ENCODE data around the gene PLB1. TPM values are rescaled to one million over a fixed set of nuclear protein-coding genes. Genes with fewer than 3 reads are reported as not detected.

The PLB1 gene
- total RNA-seq, 5 donors from 2014 or later (not counting 1 experiment from before 2014, with no cell fraction given), result 0.07 to 2.5 (median 0.58) TPM

- no peak overlapping the region for H3K27ac Mint-ChIP-seq
- WGBS (ENCODE audit: insufficient coverage), result 90% methylated on average over 6 of the region's 11 CpGs
- ChIA-PET POLR2A (no interaction called here), CTCF (no interaction called here)
- H3K27me3 ChIP-seq (replicated peaks in 1 of 2; ENCODE audit: control insufficient read depth in 2 of 2, extremely low read depth in 1 of 2, insufficient read depth in 2 of 2, low read length in 1 of 2), result peaks cover 0 to 47% of the 10 kb centered on the region in 2 experiments
- no peaks in the 10 kb centered on the region for H3K36me3 ChIP-seq (ENCODE audit: control insufficient read depth in 2 of 2, extremely low read depth in 1 of 2, insufficient read depth in 1 of 2, low read length in 1 of 2)
- DNase-seq (no peak), ATAC-seq (replicated peaks in 1 of 4) (no peak)
- H3K4me3 ChIP-seq (ENCODE audit: control insufficient read depth in 1 of 2, extremely low read depth in 1 of 2, low read length in 1 of 2), result no peak overlapping the region
- peaks cover 53 to 56% of the 10 kb centered on the region in 2 donors for H3K27me3 Mint-ChIP-seq
- H3K9me3 ChIP-seq, result no peaks in the 10 kb centered on the region
- H3K4me1 ChIP-seq (ENCODE audit: control insufficient read depth in 1 of 2, extremely low read depth in 1 of 2, insufficient read depth in 2 of 2, low read length in 2 of 2), result no peaks in the 10 kb centered on the region
- H3K36me3 Mint-ChIP-seq, result no peaks in the 10 kb centered on the region
- H3K4me1 Mint-ChIP-seq, result no peaks in the 10 kb centered on the region
- H3K4me3 Mint-ChIP-seq, result no peak overlapping the region
- H3K9me3 Mint-ChIP-seq, result no peaks in the 10 kb centered on the region
- H3K27ac ChIP-seq (ENCODE audit: low read length), result no peak overlapping the region
Measured at GRCh38 chr2:28522481-28522880, 26.6 kb downstream of the PLB1 start.

GRCh38 chr2:28523902-28524301 is 28.0 kb downstream of the PLB1 start:
- Histone ChIP-seq H3K27me3 (replicated peaks in 1 of 2; ENCODE audit: control insufficient read depth in 2 of 2, extremely low read depth in 1 of 2, insufficient read depth in 2 of 2, low read length in 1 of 2) (peaks cover 0 to 46% of the 10 kb centered on the region in 2 experiments), H3K36me3 (ENCODE audit: control insufficient read depth in 2 of 2, extremely low read depth in 1 of 2, insufficient read depth in 1 of 2, low read length in 1 of 2) (no peaks in the 10 kb centered on the region), H3K4me3 (ENCODE audit: control insufficient read depth in 1 of 2, extremely low read depth in 1 of 2, low read length in 1 of 2) (no peak overlapping the region), H3K9me3 (no peaks in the 10 kb centered on the region), H3K27ac (ENCODE audit: low read length) (no peak overlapping the region), H3K4me1 (ENCODE audit: control insufficient read depth in 1 of 2, extremely low read depth in 1 of 2, insufficient read depth in 2 of 2, low read length in 2 of 2) (no peaks in the 10 kb centered on the region)
- DNase-seq (no peak), ATAC-seq (replicated peaks in 1 of 4) (no peak)
- POLR2A ChIA-PET, result no interaction called here
- Mint-ChIP-seq H3K27me3 (peaks cover 41 to 46% of the 10 kb centered on the region in 2 donors), H3K4me3 (no peak overlapping the region), H3K9me3 (no peaks in the 10 kb centered on the region), H3K4me1 (no peaks in the 10 kb centered on the region), H3K27ac (no peak overlapping the region), H3K36me3 (no peaks in the 10 kb centered on the region)
- CTCF ChIA-PET, result interaction anchor here in 1 of 2 donors (1.1 kb wide), 1 partner anchor 70 kb away, joined by 3 read pairs; no protein-coding TSS in a partner anchor
- WGBS (ENCODE audit: insufficient coverage), result 31% methylated on average over 2 of the region's 5 CpGs

- H3K9me3 Mint-ChIP-seq, result no peaks in the 10 kb centered on the region
- ATAC-seq (replicated peaks in 1 of 4) (no peak), DNase-seq (no peak)
- Histone ChIP-seq H3K9me3 (no peaks in the 10 kb centered on the region), H3K36me3 (ENCODE audit: control insufficient read depth in 2 of 2, extremely low read depth in 1 of 2, insufficient read depth in 1 of 2, low read length in 1 of 2) (no peaks in the 10 kb centered on the region), H3K27me3 (replicated peaks in 1 of 2; ENCODE audit: control insufficient read depth in 2 of 2, extremely low read depth in 1 of 2, insufficient read depth in 2 of 2, low read length in 1 of 2) (peaks cover 0 to 42% of the 10 kb centered on the region in 2 experiments), H3K4me1 (ENCODE audit: control insufficient read depth in 1 of 2, extremely low read depth in 1 of 2, insufficient read depth in 2 of 2, low read length in 2 of 2) (no peaks in the 10 kb centered on the region), H3K27ac (ENCODE audit: low read length) (no peak overlapping the region), H3K4me3 (ENCODE audit: control insufficient read depth in 1 of 2, extremely low read depth in 1 of 2, low read length in 1 of 2) (no peak overlapping the region)
- CTCF ChIA-PET, result no interaction called here
- H3K36me3 Mint-ChIP-seq, result no peaks in the 10 kb centered on the region
- 90% methylated on average over 2 of the region's 2 CpGs for WGBS (ENCODE audit: insufficient coverage)
- peaks cover 33 to 35% of the 10 kb centered on the region in 2 donors for H3K27me3 Mint-ChIP-seq
- no peak overlapping the region for H3K4me3 Mint-ChIP-seq
- POLR2A ChIA-PET, result no interaction called here
- no peaks in the 10 kb centered on the region for H3K4me1 Mint-ChIP-seq
- no peak overlapping the region for H3K27ac Mint-ChIP-seq
Measured at GRCh38 chr2:28525481-28525880, 29.6 kb downstream of the PLB1 start.

- Histone ChIP-seq H3K4me3 (ENCODE audit: control insufficient read depth in 1 of 2, extremely low read depth in 1 of 2, low read length in 1 of 2) (no peak overlapping the region), H3K27me3 (replicated peaks in 1 of 2; ENCODE audit: control insufficient read depth in 2 of 2, extremely low read depth in 1 of 2, insufficient read depth in 2 of 2, low read length in 1 of 2) (peaks cover 0 to 40% of the 10 kb centered on the region in 2 experiments), H3K36me3 (ENCODE audit: control insufficient read depth in 2 of 2, extremely low read depth in 1 of 2, insufficient read depth in 1 of 2, low read length in 1 of 2) (no peaks in the 10 kb centered on the region), H3K27ac (ENCODE audit: low read length) (no peak overlapping the region), H3K4me1 (ENCODE audit: control insufficient read depth in 1 of 2, extremely low read depth in 1 of 2, insufficient read depth in 2 of 2, low read length in 2 of 2) (no peaks in the 10 kb centered on the region), H3K9me3 (no peaks in the 10 kb centered on the region)
- WGBS (ENCODE audit: insufficient coverage), result 81% methylated on average over 7 of the region's 8 CpGs
- DNase-seq (no peak), ATAC-seq (replicated peaks in 1 of 4) (no peak)
- H3K4me1 Mint-ChIP-seq, result no peaks in the 10 kb centered on the region
- peaks cover 26 to 30% of the 10 kb centered on the region in 2 donors for H3K27me3 Mint-ChIP-seq
- H3K27ac Mint-ChIP-seq, result no peak overlapping the region
- H3K4me3 Mint-ChIP-seq, result no peak overlapping the region
- POLR2A ChIA-PET, result no interaction called here
- no peaks in the 10 kb centered on the region for H3K36me3 Mint-ChIP-seq
- CTCF ChIA-PET, result interaction anchor here in 1 of 2 donors (0.6 kb wide), 1 partner anchor 1357 kb away, joined by 4 read pairs; no protein-coding TSS in a partner anchor
- H3K9me3 Mint-ChIP-seq, result no peaks in the 10 kb centered on the region
Measured at GRCh38 chr2:28526527-28527132, 30.8 kb downstream of the PLB1 start.

GRCh38 chr2:28527196-28527595 is 31.3 kb downstream of the PLB1 start:
- Mint-ChIP-seq H3K27me3 (peaks cover 21 to 25% of the 10 kb centered on the region in 2 donors), H3K4me1 (no peaks in the 10 kb centered on the region), H3K4me3 (no peak overlapping the region), H3K9me3 (no peaks in the 10 kb centered on the region), H3K36me3 (no peaks in the 10 kb centered on the region), H3K27ac (no peak overlapping the region)
- WGBS (ENCODE audit: insufficient coverage), result 86% methylated on average over 4 of the region's 4 CpGs
- H3K27ac ChIP-seq (ENCODE audit: low read length), result no peak overlapping the region
- DNase-seq, result no peak
- no peak overlapping the region for H3K4me3 ChIP-seq (ENCODE audit: control insufficient read depth in 1 of 2, extremely low read depth in 1 of 2, low read length in 1 of 2)
- ChIA-PET POLR2A (no interaction called here), CTCF (interaction anchor here in 1 of 2 donors (0.6 kb wide), 1 partner anchor 1358 kb away, joined by 4 read pairs; no protein-coding TSS in a partner anchor)
- peaks cover 0 to 37% of the 10 kb centered on the region in 2 experiments for H3K27me3 ChIP-seq (replicated peaks in 1 of 2; ENCODE audit: control insufficient read depth in 2 of 2, extremely low read depth in 1 of 2, insufficient read depth in 2 of 2, low read length in 1 of 2)
- no peaks in the 10 kb centered on the region for H3K9me3 ChIP-seq
- H3K4me1 ChIP-seq (ENCODE audit: control insufficient read depth in 1 of 2, extremely low read depth in 1 of 2, insufficient read depth in 2 of 2, low read length in 2 of 2), result no peaks in the 10 kb centered on the region
- no peak for ATAC-seq (replicated peaks in 1 of 4)
- no peaks in the 10 kb centered on the region for H3K36me3 ChIP-seq (ENCODE audit: control insufficient read depth in 2 of 2, extremely low read depth in 1 of 2, insufficient read depth in 1 of 2, low read length in 1 of 2)

GRCh38 chr2:28528206-28528605 is 32.3 kb downstream of the PLB1 start:
- no peaks in the 10 kb centered on the region for H3K36me3 ChIP-seq (ENCODE audit: control insufficient read depth in 2 of 2, extremely low read depth in 1 of 2, insufficient read depth in 1 of 2, low read length in 1 of 2)
- DNase-seq (no peak), ATAC-seq (replicated peaks in 1 of 4) (no peak)
- POLR2A ChIA-PET, result interaction anchor here in 1 of 2 donors (0.6 kb wide), 1 partner anchor 363 kb away, joined by 3 read pairs; no protein-coding TSS in a partner anchor
- no peak overlapping the region for H3K27ac ChIP-seq (ENCODE audit: low read length)
- Mint-ChIP-seq H3K4me3 (no peak overlapping the region), H3K9me3 (no peaks in the 10 kb centered on the region), H3K36me3 (no peaks in the 10 kb centered on the region), H3K27me3 (peaks cover 17 to 22% of the 10 kb centered on the region in 2 donors), H3K27ac (no peak overlapping the region), H3K4me1 (no peaks in the 10 kb centered on the region)
- H3K4me1 ChIP-seq (ENCODE audit: control insufficient read depth in 1 of 2, extremely low read depth in 1 of 2, insufficient read depth in 2 of 2, low read length in 2 of 2), result no peaks in the 10 kb centered on the region
- CTCF ChIA-PET, result interaction anchor here in 1 of 2 donors (0.6 kb wide), 1 partner anchor 1602 kb away, joined by 3 read pairs; no protein-coding TSS in a partner anchor
- no peaks in the 10 kb centered on the region for H3K9me3 ChIP-seq
- peaks cover 0 to 34% of the 10 kb centered on the region in 2 experiments for H3K27me3 ChIP-seq (replicated peaks in 1 of 2; ENCODE audit: control insufficient read depth in 2 of 2, extremely low read depth in 1 of 2, insufficient read depth in 2 of 2, low read length in 1 of 2)
- WGBS (ENCODE audit: insufficient coverage), result 63% methylated on average over 2 of the region's 4 CpGs
- no peak overlapping the region for H3K4me3 ChIP-seq (ENCODE audit: control insufficient read depth in 1 of 2, extremely low read depth in 1 of 2, low read length in 1 of 2)

Measured in T-cell (primary cell).